Loucy (cell line): ENCODE results near the gene IL17RD.

ENCODE experiments used
- H2AFZ ChIP-seq: fragments of 200-600 bp; sonication (generic); 2 replicates; pipeline ENCODE4 v1.6.0; 2016; ENCODE audit warnings: antibody characterized with exemption, mild to moderate bottlenecking, low read length, moderate library complexity
- H3F3A ChIP-seq: fragments of 200-600 bp; 2 replicates; pipeline ENCODE4 v1.6.0; 2016; ENCODE audit warnings: antibody characterized with exemption, low read depth, mild to moderate bottlenecking
- H3K27me3 ChIP-seq: fragments of 200-600 bp; sonication (generic); 2 replicates; pipeline ENCODE4 v1.6.1; 2014; ENCODE audit warnings: low read length, mild to moderate bottlenecking; ENCODE audit not compliant: insufficient read depth, poor library complexity, severe bottlenecking
- H3K36me3 ChIP-seq: fragments of 200-600 bp; sonication (generic); 2 replicates; pipeline ENCODE4 v1.6.1; 2016; ENCODE audit warnings: low read length; ENCODE audit not compliant: insufficient read depth
- H3K4me1 ChIP-seq: fragments of 200-600 bp; sonication (generic); 2 replicates; pipeline ENCODE4 v1.5.1; 2014; ENCODE audit warnings: low read length, mild to moderate bottlenecking; ENCODE audit not compliant: insufficient read depth, poor library complexity, severe bottlenecking
- H3K4me2 ChIP-seq: fragments of 200-600 bp; sonication (generic); 2 replicates; pipeline ENCODE4 v1.6.0; 2014; ENCODE audit warnings: antibody characterized with exemption, low read length, low read depth, mild to moderate bottlenecking; ENCODE audit not compliant: poor library complexity, severe bottlenecking
- H3K4me3 ChIP-seq: fragments of 200-600 bp; sonication (generic); 2 replicates; pipeline ENCODE4 v1.5.1; 2014; ENCODE audit warnings: low read length, mild to moderate bottlenecking, mixed read lengths; ENCODE audit not compliant: poor library complexity, severe bottlenecking
- H3K79me2 ChIP-seq: fragments of 200-600 bp; sonication (generic); 2 replicates; pipeline ENCODE4 v1.6.1; 2014; ENCODE audit warnings: low read length; ENCODE audit not compliant: insufficient read depth
- H3K9ac ChIP-seq: fragments of 200-600 bp; sonication (generic); 2 replicates; pipeline ENCODE4 v1.6.0; 2014; ENCODE audit warnings: mild to moderate bottlenecking, low read depth, low read length, moderate library complexity; ENCODE audit not compliant: poor library complexity, severe bottlenecking
- H3K9me2 ChIP-seq: fragments of 200-600 bp; sonication (generic); replicated peaks from 2 replicates; pipeline ENCODE4 v1.6.1; 2016; ENCODE audit warnings: low read depth, low read length, mixed read lengths
- H3K9me3 ChIP-seq: fragments of 200-600 bp; sonication (generic); 2 replicates; pipeline ENCODE4 v1.6.1; 2014; ENCODE audit warnings: mild to moderate bottlenecking, antibody characterized with exemption, low read length, low read depth; ENCODE audit not compliant: insufficient read depth
- H4K20me1 ChIP-seq: fragments of 200-600 bp; sonication (generic); 2 replicates; pipeline ENCODE4 v1.6.0; 2014; ENCODE audit warnings: antibody characterized with exemption, low read length, mild to moderate bottlenecking; ENCODE audit not compliant: insufficient read depth, poor library complexity, severe bottlenecking
- EZH2phosphoT487 ChIP-seq: fragments of 200-600 bp; IDR thresholded peaks from 2 replicates; pipeline ENCODE4 v1.6.1; 2018; ENCODE audit warnings: antibody characterized with exemption, mild to moderate bottlenecking, moderate library complexity, borderline replicate concordance
- TF ChIP-seq, protein P1 (sequence below): fragments of 200-600 bp; sonication (generic); conservative IDR thresholded peaks from 2 replicates; pipeline ENCODE4 v1.5.1; 2014; ENCODE audit warnings: mild to moderate bottlenecking, antibody characterized with exemption, low read length

IL17RD gene

DNA sequence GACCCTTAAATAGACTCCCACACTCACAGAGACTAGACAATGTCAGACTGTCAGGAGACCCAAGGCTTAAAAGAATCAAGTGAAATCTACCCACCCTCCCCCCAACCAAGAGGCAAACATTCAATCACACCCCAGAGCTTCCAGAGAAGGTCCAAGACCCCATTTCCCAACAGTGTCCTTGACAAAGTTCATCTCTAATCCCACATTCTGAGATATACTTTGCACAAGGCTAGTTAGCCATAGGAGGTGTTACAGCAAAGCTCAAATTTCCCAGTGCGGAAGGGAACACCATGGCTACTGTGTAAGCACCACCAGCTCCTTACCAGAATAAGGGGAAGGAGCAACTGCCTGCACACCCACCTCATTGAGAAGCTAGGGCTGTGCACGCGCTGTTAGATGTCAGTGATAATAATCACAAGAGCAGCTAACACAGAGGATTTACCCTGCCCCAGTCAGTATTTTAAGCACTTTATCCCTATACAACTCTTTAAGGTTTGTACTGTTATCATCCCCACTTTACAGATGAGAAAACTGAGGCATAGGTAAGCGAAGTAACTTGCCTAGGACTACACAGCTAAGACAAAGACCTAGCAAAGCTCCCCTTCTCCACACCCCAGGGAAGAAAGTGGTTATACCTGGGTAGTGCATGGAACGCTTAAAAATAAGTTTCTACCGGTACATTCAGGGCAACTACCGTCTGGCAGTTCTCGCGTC is 87.4 kb downstream of the IL17RD start:
- Histone ChIP-seq H3K4me2 (peak overlapping the region; percentile 12), H3K9ac (no peak overlapping the region), H3K9me2 (no peaks in the 10 kb centered on the region), H4K20me1 (no peaks in the 10 kb centered on the region), H3K36me3 (no peaks in the 10 kb centered on the region), H3K4me1 (peaks cover 9% of the 10 kb centered on the region), H2AFZ (no peak overlapping the region), H3K4me3 (peak overlapping the region; percentile 7), H3F3A (no peaks in the 10 kb centered on the region), H3K9me3 (no peaks in the 10 kb centered on the region), H3K27me3 (no peaks in the 10 kb centered on the region), H3K79me2 (no peaks in the 10 kb centered on the region)
- TF ChIP-seq, protein P1, sequence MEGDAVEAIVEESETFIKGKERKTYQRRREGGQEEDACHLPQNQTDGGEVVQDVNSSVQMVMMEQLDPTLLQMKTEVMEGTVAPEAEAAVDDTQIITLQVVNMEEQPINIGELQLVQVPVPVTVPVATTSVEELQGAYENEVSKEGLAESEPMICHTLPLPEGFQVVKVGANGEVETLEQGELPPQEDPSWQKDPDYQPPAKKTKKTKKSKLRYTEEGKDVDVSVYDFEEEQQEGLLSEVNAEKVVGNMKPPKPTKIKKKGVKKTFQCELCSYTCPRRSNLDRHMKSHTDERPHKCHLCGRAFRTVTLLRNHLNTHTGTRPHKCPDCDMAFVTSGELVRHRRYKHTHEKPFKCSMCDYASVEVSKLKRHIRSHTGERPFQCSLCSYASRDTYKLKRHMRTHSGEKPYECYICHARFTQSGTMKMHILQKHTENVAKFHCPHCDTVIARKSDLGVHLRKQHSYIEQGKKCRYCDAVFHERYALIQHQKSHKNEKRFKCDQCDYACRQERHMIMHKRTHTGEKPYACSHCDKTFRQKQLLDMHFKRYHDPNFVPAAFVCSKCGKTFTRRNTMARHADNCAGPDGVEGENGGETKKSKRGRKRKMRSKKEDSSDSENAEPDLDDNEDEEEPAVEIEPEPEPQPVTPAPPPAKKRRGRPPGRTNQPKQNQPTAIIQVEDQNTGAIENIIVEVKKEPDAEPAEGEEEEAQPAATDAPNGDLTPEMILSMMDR, result no peak
- TF ChIP-seq EZH2phosphoT487, result no peak

DNA sequence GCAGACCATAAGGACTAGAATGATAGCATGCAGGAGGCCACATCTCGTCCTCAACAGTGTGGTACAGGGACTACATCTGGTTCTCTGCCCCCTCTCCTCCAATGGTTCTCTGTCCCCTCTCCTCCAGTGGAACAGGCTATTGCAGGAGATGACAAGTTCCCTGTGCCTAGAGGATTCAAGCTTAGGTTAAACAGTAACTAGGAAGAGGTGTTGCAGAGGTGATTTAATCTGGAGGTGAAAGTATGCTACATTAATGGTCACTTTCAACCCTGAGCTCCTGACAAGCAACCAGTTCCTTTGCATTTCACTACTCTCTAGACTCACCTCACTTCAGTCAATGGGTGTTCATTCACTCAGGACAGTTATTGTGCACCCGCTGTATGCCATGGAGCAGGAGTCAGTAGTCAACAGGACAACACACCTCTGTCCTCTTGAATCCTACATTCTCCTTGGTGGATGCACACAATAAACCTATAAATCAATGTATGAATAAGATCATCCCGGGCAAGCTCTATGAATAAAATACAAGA is 88.7 kb downstream of the IL17RD start:
- Histone ChIP-seq H2AFZ (no peak overlapping the region), H3K79me2 (no peaks in the 10 kb centered on the region), H3K9ac (no peak overlapping the region), H3K27me3 (no peaks in the 10 kb centered on the region), H3K36me3 (no peaks in the 10 kb centered on the region), H3K9me2 (no peaks in the 10 kb centered on the region), H3K4me3 (no peak overlapping the region), H4K20me1 (no peaks in the 10 kb centered on the region), H3F3A (no peaks in the 10 kb centered on the region), H3K4me1 (peaks cover 9% of the 10 kb centered on the region), H3K9me3 (no peaks in the 10 kb centered on the region), H3K4me2 (no peak overlapping the region)
- TF ChIP-seq EZH2phosphoT487, result no peak
- TF ChIP-seq, protein P1, result no peak

DNA sequence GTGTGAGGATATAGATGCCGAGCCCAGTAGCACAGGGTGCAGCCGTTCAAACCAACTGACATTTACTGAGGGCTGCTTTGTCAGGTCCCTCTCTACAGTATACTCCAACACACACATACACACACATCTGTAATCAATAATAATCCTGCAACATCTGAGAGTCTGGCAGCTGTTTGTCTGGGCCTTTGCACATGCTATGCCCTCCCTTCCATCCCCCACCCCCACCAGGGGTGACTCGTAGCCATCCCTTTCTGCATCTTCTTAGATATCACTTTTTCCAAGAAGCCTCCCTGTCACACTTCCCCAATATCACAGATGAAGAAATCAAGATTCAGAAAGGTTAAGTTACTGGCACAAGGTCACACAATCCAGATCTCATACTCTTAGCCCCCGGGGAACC is 91.0 kb downstream of the IL17RD start:
- Histone ChIP-seq H3K9ac (no peak overlapping the region), H3K27me3 (no peaks in the 10 kb centered on the region), H3K9me3 (no peaks in the 10 kb centered on the region), H2AFZ (no peak overlapping the region), H3K4me3 (no peak overlapping the region), H4K20me1 (no peaks in the 10 kb centered on the region), H3K4me1 (peaks cover 14% of the 10 kb centered on the region), H3K36me3 (no peaks in the 10 kb centered on the region), H3K4me2 (no peak overlapping the region), H3K9me2 (no peaks in the 10 kb centered on the region), H3K79me2 (no peaks in the 10 kb centered on the region), H3F3A (no peaks in the 10 kb centered on the region)
- TF ChIP-seq, protein P1, result no peak
- TF ChIP-seq EZH2phosphoT487, result no peak
